ENCODE data around the gene GABRR3.

DNA sequence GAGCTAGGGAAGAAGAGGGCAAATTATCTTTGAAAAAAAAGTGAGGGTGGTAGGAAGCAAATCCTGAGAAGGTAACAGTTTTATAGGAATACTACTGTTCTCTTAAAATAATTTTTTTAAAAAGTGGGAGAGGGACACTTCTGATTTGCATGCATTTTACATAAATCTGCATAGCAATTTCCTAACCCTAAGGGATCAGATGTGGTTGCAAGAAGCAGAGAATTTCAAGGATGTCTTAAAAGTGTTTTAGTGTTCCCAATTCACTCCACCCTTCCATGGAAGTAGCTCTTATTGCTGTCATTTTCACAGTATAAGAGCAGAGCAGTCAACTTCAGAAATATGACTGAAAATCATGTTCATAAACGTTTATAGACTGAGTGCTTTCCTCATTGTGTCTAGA lies 35.1 kb downstream of the GABRR3 start:
- no peak for TF ChIP-seq ZNF302 (tag by site-specific recombination; IDR thresholded peaks at IDR 0.05; ENCODE audit: low read depth)
- TF ChIP-seq MYNN (tag by site-specific recombination; IDR thresholded peaks at IDR 0.05; ENCODE audit: borderline replicate concordance): no peak
- no peak for TF ChIP-seq ZNF76 (tag by site-specific recombination; IDR thresholded peaks at IDR 0.05; ENCODE audit: borderline replicate concordance, low read depth)
- TF ChIP-seq YY2 (tag by site-specific recombination; IDR thresholded peaks at IDR 0.05): no peak
- no peak for TF ChIP-seq BCL11A (tag by site-specific recombination; IDR thresholded peaks at IDR 0.05; ENCODE audit: low read depth)
- TF ChIP-seq, protein P1, sequence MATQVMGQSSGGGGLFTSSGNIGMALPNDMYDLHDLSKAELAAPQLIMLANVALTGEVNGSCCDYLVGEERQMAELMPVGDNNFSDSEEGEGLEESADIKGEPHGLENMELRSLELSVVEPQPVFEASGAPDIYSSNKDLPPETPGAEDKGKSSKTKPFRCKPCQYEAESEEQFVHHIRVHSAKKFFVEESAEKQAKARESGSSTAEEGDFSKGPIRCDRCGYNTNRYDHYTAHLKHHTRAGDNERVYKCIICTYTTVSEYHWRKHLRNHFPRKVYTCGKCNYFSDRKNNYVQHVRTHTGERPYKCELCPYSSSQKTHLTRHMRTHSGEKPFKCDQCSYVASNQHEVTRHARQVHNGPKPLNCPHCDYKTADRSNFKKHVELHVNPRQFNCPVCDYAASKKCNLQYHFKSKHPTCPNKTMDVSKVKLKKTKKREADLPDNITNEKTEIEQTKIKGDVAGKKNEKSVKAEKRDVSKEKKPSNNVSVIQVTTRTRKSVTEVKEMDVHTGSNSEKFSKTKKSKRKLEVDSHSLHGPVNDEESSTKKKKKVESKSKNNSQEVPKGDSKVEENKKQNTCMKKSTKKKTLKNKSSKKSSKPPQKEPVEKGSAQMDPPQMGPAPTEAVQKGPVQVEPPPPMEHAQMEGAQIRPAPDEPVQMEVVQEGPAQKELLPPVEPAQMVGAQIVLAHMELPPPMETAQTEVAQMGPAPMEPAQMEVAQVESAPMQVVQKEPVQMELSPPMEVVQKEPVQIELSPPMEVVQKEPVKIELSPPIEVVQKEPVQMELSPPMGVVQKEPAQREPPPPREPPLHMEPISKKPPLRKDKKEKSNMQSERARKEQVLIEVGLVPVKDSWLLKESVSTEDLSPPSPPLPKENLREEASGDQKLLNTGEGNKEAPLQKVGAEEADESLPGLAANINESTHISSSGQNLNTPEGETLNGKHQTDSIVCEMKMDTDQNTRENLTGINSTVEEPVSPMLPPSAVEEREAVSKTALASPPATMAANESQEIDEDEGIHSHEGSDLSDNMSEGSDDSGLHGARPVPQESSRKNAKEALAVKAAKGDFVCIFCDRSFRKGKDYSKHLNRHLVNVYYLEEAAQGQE (tag by site-specific recombination; IDR thresholded peaks at IDR 0.05): no peak
- TF ChIP-seq, protein P2, sequence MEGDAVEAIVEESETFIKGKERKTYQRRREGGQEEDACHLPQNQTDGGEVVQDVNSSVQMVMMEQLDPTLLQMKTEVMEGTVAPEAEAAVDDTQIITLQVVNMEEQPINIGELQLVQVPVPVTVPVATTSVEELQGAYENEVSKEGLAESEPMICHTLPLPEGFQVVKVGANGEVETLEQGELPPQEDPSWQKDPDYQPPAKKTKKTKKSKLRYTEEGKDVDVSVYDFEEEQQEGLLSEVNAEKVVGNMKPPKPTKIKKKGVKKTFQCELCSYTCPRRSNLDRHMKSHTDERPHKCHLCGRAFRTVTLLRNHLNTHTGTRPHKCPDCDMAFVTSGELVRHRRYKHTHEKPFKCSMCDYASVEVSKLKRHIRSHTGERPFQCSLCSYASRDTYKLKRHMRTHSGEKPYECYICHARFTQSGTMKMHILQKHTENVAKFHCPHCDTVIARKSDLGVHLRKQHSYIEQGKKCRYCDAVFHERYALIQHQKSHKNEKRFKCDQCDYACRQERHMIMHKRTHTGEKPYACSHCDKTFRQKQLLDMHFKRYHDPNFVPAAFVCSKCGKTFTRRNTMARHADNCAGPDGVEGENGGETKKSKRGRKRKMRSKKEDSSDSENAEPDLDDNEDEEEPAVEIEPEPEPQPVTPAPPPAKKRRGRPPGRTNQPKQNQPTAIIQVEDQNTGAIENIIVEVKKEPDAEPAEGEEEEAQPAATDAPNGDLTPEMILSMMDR (tag by site-specific recombination; IDR thresholded peaks at IDR 0.05): no peak
- TF ChIP-seq ZNF558 (tag by site-specific recombination; IDR thresholded peaks at IDR 0.05): no peak
- TF ChIP-seq, protein P3, sequence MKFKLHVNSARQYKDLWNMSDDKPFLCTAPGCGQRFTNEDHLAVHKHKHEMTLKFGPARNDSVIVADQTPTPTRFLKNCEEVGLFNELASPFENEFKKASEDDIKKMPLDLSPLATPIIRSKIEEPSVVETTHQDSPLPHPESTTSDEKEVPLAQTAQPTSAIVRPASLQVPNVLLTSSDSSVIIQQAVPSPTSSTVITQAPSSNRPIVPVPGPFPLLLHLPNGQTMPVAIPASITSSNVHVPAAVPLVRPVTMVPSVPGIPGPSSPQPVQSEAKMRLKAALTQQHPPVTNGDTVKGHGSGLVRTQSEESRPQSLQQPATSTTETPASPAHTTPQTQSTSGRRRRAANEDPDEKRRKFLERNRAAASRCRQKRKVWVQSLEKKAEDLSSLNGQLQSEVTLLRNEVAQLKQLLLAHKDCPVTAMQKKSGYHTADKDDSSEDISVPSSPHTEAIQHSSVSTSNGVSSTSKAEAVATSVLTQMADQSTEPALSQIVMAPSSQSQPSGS (tag by site-specific recombination; IDR thresholded peaks at IDR 0.05; ENCODE audit: low read depth): no peak
- TF ChIP-seq HOXA7 (CRISPR knock-in tag; IDR thresholded peaks at IDR 0.05; ENCODE audit: borderline replicate concordance): no peak
- no peak for TF ChIP-seq ZNF843 (tag by site-specific recombination; IDR thresholded peaks at IDR 0.05)
- TF ChIP-seq, protein P4, sequence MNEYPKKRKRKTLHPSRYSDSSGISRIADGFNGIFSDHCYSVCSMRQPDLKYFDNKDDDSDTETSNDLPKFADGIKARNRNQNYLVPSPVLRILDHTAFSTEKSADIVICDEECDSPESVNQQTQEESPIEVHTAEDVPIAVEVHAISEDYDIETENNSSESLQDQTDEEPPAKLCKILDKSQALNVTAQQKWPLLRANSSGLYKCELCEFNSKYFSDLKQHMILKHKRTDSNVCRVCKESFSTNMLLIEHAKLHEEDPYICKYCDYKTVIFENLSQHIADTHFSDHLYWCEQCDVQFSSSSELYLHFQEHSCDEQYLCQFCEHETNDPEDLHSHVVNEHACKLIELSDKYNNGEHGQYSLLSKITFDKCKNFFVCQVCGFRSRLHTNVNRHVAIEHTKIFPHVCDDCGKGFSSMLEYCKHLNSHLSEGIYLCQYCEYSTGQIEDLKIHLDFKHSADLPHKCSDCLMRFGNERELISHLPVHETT (tag by site-specific recombination; IDR thresholded peaks at IDR 0.05): no peak

Data from HEK293 (cell line).